HG03558 (cell line): ENCODE measurements around the gene DDX28.

ENCODE experiments used
- ATAC-seq: cut with Tn5 transposase; IDR thresholded peaks from one replicate; pipeline ENCODE4 v1.9.1; 2021; ENCODE audit warnings: moderate number of reproducible peaks; ENCODE audit not compliant: unreplicated experiment; ENCODE audit errors: extremely low read depth

Gene DDX28

GRCh38 chr16:68022728-68023537, at the start of gene DDX28, which contains the start of gene DUS2:
DDX28 (minus strand) TSS chr16:68023232; CDS start chr16:68023202, 30 bp downstream.
DUS2 (plus strand) TSS chr16:68023284; CDS start chr16:68038024, 14,740 bp downstream.
- ATAC-seq: peak; percentile 47

GRCh38 chr16:68072038-68072695, 49.1 kb upstream of the DDX28 start:
- ATAC-seq: no peak

DNA sequence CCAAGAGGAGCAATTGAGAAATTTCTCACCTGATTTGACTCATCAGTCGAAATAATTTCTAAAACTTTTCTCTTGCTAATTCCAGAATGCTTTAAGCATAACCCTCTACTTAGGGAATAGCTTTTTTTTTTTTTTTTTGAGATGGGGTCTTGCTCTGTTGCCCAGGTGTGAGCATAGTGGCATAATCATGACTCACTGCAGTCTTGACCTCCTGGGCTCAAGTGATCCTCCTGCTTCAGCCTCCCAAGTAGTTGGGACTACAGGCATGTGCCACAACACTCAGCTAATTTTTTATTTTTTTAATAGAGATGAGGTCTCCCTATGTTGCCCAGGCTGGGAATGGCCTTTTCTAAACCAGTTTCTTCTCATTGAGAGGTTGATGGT, 48.5 kb upstream of the DDX28 start:
- ATAC-seq: no peak

GRCh38 chr16:68070806-68071517, 47.9 kb upstream of the DDX28 start:
- ATAC-seq: no peak

DNA sequence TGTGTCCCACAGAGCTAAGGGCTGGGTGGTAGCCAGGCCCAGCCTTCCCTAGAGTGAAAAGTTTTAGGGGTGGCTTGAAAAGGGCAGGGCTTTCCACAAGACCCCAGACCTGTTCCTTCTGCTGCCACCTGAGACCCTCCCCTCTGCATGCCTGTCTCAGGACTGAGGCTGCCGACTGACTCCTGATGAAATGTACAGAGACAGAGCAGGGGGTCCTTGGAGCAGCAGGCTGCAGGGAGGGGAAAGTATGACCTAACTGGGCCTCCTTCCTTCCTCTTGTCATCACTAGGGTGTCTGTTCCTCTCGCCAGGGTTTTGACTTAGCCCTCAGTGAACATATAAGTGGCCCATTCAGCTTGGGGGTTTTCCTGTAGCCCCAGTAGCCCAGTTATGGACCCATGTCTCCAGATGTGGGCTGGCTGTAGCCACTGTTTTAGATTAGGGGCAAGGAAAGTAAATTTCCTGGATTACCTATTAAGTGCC, 47.3 kb upstream of the DDX28 start:
- ATAC-seq: no peak

DNA sequence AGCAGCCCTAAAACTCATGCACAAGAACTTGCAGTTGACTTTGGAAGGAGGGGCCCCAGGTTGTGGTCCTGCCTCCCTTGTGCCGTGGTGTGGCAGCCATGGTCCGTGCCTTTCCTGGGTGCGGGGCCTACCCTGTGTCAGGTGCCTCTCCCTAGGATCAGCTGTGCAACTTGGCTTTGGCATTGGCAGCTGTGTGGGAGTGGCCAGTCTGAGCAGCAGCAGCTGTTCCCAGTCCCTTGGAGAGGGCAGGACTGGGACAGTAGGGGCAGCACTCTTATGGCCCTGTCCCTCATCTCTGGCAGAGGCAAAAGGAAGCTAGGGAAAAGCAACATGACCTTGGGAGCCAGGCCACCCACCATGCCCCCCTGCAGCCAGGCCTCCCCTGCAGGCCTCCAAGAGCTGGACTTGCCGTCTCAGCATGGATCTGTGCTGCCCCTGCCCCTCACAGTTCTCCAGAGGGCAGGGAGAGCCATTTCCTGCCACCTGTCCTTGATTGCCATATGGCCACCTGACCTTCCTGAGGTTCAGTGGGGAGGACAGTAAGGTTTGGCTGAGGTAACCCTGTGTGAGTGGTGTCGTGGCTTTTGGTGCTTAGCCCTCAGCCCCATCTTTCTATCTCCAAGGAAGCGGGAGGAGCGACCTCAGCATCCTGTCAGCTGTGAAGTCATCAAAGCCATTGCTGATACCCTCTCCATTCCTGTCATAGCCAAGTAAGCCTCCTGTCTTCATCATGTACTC, 46.6 kb upstream of the DDX28 start:
- ATAC-seq: no peak

GRCh38 chr16:68068926-68069325, 45.9 kb upstream of the DDX28 start:
- no peak for ATAC-seq

DNA sequence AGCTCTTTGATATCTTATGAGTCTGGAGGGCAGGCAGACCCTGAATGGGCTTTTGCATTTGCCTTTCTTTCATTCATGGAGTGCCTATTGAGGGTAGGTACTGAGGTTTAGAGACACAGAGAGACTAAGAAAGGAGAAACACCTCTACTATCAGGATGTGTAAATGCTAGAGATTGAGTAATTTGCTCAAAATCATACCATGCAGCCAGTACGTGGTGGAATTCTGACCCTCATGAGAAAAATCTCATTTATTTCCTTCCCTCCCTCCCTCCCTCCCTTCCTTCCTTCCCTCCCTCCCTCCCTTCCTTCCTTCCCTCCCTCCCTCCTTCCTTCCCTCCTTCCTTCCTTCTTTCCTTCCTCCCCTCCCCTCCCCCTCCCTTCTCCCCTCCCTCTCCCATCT, 43.7 kb upstream of the DDX28 start:
- ATAC-seq: no peak

DNA sequence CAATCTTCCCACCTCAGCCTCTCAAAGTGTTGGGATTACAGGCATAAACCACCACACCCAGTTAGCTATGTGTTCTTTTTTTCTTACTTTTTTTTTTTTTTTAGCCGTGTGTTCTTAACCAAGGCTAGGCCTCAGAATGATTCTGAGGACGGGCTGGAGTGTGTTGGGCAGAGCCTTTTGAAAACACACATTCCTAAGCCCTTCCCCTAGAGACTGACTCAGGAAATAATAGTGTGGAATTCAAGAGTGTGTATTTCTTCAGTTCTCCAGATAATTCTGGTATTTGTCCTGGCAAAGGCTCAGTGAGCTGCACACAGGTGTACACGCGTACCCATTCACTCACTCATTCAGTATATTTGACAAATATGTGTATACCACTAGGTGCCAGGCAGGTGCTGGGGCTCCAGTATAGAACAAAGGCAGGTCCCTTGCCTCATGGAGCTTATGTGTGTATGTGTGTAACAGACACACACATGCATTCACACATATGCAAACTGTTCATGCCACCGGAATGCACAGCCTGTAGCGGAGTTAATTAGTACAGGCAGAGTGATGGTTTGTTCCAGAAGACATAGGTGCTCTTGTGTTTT, 42.8 kb upstream of the DDX28 start:
- no peak for ATAC-seq

DNA sequence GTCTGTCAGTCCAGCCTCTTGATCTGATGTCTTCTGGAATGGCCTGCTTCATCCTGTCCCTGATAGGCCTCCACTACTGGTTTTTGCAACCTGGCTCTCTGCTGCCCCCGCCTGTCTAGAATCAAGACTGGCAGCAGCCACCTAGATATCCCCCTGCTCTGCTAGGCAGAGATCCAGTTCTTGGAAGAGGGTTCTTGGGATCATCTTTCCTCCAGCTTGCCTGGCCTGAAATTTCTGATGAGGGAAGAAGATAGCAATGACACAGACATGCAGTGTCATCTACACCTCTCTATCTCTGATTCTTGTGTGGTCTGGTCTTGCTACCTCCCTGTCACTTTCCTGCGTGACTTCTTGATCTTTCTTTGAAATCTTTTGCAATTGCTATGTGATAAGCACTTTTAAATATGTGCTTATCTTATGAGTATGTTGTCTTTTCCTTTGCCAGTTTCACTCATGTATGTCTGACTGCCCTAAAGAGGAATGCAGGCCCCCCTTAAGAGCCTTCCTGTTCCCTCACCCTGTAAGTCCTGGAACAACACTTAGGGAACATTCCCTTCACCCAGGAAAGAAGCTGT, 41.8 kb upstream of the DDX28 start:
- no peak for ATAC-seq

DNA sequence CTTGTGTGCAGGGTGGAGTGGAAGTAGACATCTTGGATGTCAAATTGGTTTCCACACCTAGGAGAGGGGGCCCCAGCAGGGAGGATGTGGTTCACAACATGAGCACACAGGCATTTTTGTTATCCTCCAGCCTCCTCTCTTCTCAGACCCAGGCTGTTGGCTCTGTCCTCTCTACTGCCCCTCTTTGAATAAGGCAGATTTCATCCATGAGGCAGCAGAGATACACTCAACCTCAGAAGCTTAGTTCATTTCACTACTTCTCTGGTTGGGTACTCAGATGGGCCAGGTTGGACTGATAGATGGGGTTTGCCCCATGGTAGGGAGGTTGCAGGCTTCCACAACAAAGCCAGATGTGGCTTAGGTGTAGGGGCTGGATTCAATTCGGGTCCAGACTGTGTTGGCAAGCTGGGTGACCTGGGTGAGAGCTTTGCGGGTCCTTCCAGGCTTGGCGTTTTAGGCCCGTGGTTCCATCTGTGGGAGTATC, 39.9 kb upstream of the DDX28 start:
- ATAC-seq: no peak

DNA sequence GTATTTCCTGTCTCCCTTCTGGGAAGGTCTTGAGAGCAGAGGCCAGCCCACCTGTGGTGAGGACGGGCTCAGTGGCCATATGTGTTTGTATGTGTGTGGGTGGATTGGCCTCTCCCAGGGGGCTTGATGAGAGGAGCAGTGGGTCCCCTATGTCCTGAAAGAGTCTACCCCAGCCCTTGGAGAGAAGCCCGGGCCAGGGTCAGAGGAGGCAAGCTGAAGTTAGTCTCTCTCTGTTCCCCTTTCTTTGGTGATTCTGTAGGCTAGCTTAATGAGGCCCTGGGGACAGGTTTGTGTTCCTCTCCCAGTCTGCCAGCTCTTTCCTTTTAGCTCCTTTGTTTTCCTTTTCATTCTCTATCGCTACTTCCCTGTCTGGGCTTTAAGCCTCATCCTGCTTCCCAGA, 38.4 kb upstream of the DDX28 start:
- ATAC-seq: no peak

DNA sequence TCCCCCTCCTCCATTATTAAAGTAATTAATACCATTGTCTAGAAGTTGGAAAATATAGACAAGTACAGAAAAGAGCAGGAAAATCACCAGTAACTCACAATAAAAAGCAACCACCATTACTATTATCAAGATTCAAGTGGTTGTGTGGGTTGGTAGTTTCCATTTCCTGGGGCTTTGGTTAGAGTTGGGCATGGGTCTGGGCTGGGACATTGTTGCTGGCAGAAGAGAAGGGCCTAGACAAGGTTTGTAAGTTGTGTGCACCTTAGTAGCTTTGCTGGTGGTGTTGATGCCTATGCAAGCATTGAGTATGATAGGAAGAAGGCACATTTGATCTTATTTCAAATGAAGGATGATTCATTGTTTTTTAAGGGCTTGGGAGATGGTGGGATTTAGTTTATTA, 36.8 kb upstream of the DDX28 start:
- ATAC-seq: no peak

GRCh38 chr16:68055395-68055794, 32.4 kb upstream of the DDX28 start:
- no peak for ATAC-seq

GRCh38 chr16:68049449-68049848, 26.4 kb upstream of the DDX28 start:
- no peak for ATAC-seq

DNA sequence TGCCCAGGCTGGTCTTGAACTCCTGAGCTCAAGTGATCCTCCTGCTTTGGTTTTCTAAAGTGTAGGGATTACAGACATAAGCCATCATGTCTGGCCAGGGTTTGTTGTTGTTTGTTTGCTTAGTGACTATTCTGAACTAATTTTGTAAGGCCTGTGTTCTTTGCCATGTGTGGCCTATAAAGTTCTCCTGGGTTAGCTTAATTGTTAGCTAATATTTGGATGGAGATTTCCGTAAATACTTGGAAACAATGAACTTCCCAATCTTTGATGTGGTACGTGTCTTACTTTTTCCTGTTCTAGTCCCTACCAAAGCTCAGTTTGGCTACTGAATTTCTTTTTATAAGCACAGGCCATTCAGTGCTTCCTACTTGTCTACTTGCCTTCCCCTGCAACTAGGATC, 25.0 kb upstream of the DDX28 start:
- ATAC-seq: no peak

GRCh38 chr16:68046106-68046505, 23.1 kb upstream of the DDX28 start:
- no peak for ATAC-seq

DNA sequence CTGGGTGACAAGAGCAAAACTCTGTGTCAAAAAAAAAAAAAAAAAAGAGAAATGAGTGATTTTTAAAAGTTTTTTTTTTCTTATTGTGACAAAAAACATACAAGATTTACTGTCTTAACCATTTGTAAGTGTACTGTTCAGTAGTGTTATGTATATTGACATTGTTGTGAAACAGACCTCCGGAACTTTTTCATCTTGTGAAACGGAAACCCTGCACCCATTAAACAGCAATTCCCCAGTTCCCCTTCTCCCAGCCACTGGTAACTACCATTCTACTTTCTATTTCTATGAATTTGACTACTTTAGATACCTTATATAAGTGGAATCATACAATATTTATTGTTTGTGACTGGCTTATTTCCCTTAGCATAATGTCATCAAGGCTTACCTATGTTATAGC, 18.8 kb upstream of the DDX28 start:
- no peak for ATAC-seq

DNA sequence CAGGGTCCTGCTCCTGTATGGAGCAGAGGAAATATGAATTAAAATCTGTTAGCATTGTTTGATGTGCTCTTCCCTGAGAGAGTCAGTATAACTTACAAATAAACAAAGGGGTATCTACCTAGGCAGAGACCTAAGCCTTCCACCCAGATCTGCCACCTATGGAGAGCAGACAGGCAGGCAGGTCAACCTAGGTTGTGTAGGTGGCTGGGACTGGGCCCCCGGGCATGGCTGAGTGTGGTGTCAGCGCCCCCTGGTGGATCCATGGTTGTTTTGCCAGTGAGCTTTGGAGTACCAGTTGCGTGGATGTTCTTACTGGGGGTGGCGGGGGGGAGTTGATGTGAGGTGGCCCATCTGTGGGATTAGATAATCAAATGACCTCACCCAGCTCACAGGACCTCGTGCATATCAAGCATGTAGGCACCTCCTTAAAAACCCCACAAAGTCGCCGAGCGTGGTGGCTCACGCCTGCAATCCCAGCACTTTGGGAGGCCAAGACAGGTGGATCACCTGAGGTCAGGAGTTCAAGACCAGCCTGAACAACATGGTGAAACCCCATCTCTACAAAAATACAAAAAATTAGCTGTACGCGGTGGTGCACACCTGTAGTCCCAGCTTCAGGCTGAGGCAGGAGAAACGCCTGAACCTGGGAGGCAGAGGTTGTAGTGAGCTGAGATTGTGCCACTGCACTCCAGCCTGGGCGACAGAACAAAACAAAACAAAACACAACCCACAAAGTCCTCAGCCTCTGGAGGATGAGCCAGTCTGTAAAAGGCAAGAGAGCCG, 17.7 kb upstream of the DDX28 start:
- ATAC-seq: no peak
